Sigmoid colon (tissue), 7 donors: ENCODE data around the gene CSF2. TPM values are rescaled to one million over a fixed set of nuclear protein-coding genes. Genes with fewer than 3 reads are reported as not detected.
"Not testable (repeated sequence)": the region's sequence is repeated elsewhere in the genome, so short reads cannot be mapped to it uniquely, and the experiment has no call there.

Experiments used
- DNase-seq: peaks from one replicate; pipeline ENCODE4 v3.0.0-alpha.2; 2019
- H3K27ac ChIP-seq, 4 donors: fragments of 200-600 bp; sonication (generic); one replicate each; pipeline ENCODE4 v1.5.1; 2016 to 2019; ENCODE audit warnings: mild to moderate bottlenecking in 1 of 4
- H3K27me3 ChIP-seq, 3 donors: fragments of 200-600 bp; sonication (generic); one replicate each; pipeline ENCODE4 v1.5.1; 2019; ENCODE audit warnings: mild to moderate bottlenecking in 1 of 3
- H3K36me3 ChIP-seq, 4 donors: fragments of 200-600 bp; sonication (generic); one replicate each; pipeline ENCODE4 v1.5.1; 2016 to 2019
- H3K4me1 ChIP-seq, 4 donors: fragments of 200-600 bp; sonication (generic); one replicate each; pipeline ENCODE4 v1.5.1; 2017 to 2019
- H3K4me3 ChIP-seq, 4 donors: fragments of 200-600 bp; sonication (generic); one replicate each; pipeline ENCODE4 v1.5.1; 2017 to 2019; ENCODE audit warnings: mild to moderate bottlenecking in 2 of 4, moderate library complexity in 1 of 4
- H3K9me3 ChIP-seq, 4 donors: fragments of 200-600 bp in 3 of 4; sonication (generic) in 3 of 4; one replicate each; pipeline versions ENCODE4 v1.5.1 to v1.6.1; 2013 to 2019
- EP300 ChIP-seq, 4 donors: sonication (generic); formaldehyde crosslinking; IDR thresholded peaks; one replicate each; pipeline ENCODE4 v1.6.1; 2017; ENCODE audit warnings: antibody characterized with exemption in 4 of 4
- POLR2A ChIP-seq, 2 donors: fragments of 450-650 bp; IDR thresholded peaks; one replicate each; pipeline ENCODE4 v1.6.1; 2016; ENCODE audit warnings: antibody characterized with exemption in 2 of 2, mild to moderate bottlenecking in 2 of 2, moderate library complexity in 2 of 2
- POLR2AphosphoS5 ChIP-seq, 4 donors: sonication (generic); formaldehyde crosslinking; IDR thresholded peaks; one replicate each; pipeline ENCODE4 v1.6.1; 2017; ENCODE audit warnings: antibody characterized with exemption in 4 of 4
- WGBS, 2 donors: extraction: QIAGEN DNeasy Blood & Tissue Kit; methylation state at CpG; one replicate each; pipeline ENCODE4 v1.1.7; 2013; 5-methylcytosine and 5-hydroxymethylcytosine counted together
- intact Hi-C: fragments of 100-400 bp; cut with DNase I; formaldehyde crosslinking; loops from one replicate; pipeline ENCODE4 v1.15.1; 2023
- polyA plus RNA-seq, 3 donors: library from polyadenylated mRNA; stranded (reverse); fragments of 200-250 nt; gene quantifications; one replicate each; pipeline ENCODE4 v1.2.3, GENCODE V29; 2013
- total RNA-seq, 4 donors: library from RNA; depleted of rRNA; stranded (reverse); fragments of >200 nt; gene quantifications; one replicate each; pipeline ENCODE4 v1.1.0, GENCODE V29; 2016
- TF ChIP-seq, protein P1 (sequence below), 4 experiments: fragments of 450-650 bp in 3 of 4; fragments of 200-600 bp in 1 of 4; IDR thresholded peaks; one replicate each; pipeline ENCODE4 v1.5.1; 2016 to 2019; ENCODE audit warnings: antibody characterized with exemption in 4 of 4, mild to moderate bottlenecking in 3 of 4, moderate library complexity in 2 of 4
- donor health status: healthy with polysubstance abuse.
- donor health status: Bipolar disorder and iron deficiency.
- donor health status: healthy.

Gene CSF2
- total and polyA plus RNA-seq, 7 donors: 1.1 TPM; not detected in 6

DNA sequence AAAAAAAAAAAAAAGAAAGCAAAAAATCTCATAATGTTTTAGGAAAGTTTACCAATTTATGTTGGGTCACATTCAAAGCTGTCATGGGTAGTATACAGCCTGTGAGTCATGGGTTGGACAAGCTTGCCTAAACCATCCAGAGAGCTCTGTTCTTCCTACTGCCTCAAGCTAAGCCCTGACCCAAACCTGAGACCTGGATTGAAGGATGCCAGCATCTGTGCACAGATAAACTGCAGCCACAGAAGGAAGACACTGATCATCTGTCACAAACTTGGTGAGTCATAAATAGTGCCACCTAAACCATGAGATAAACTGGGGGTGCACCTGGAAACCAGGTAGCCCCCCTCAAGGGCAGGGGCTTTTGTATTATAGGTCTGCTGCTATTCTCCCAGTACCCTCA lies 31.0 kb downstream of the CSF2 start:
- no peak for DNase-seq
- Histone ChIP-seq H3K36me3 (no peaks in the 10 kb centered on the region), H3K27ac (no peak overlapping the region), H3K4me1 (peaks cover 0 to 10% (median 4%) of the 10 kb centered on the region in 4 donors), H3K9me3 (no peaks in the 10 kb centered on the region), H3K27me3 (no peaks in the 10 kb centered on the region), H3K4me3 (no peak overlapping the region)
- no peak for TF ChIP-seq EP300 (IDR thresholded peaks at IDR 0.05)
- intact Hi-C loops: no loop called here

GRCh38 chr5:132105688-132106087 lies 32.1 kb downstream of the CSF2 start:
- Histone ChIP-seq H3K4me3 (no peak overlapping the region), H3K9me3 (no peaks in the 10 kb centered on the region), H3K36me3 (no peaks in the 10 kb centered on the region), H3K27ac (no peak overlapping the region), H3K27me3 (no peaks in the 10 kb centered on the region), H3K4me1 (peaks cover 0 to 10% (median 4%) of the 10 kb centered on the region in 4 donors)
- intact Hi-C loops: no loop called here
- 96 to 98% methylated on average over 3 of the region's 3 CpGs for WGBS, 2 donors
- TF ChIP-seq POLR2AphosphoS5 (IDR thresholded peaks at IDR 0.05) (no peak), EP300 (IDR thresholded peaks at IDR 0.05) (no peak), POLR2A (IDR thresholded peaks at IDR 0.05) (no peak)
- TF ChIP-seq, protein P1, sequence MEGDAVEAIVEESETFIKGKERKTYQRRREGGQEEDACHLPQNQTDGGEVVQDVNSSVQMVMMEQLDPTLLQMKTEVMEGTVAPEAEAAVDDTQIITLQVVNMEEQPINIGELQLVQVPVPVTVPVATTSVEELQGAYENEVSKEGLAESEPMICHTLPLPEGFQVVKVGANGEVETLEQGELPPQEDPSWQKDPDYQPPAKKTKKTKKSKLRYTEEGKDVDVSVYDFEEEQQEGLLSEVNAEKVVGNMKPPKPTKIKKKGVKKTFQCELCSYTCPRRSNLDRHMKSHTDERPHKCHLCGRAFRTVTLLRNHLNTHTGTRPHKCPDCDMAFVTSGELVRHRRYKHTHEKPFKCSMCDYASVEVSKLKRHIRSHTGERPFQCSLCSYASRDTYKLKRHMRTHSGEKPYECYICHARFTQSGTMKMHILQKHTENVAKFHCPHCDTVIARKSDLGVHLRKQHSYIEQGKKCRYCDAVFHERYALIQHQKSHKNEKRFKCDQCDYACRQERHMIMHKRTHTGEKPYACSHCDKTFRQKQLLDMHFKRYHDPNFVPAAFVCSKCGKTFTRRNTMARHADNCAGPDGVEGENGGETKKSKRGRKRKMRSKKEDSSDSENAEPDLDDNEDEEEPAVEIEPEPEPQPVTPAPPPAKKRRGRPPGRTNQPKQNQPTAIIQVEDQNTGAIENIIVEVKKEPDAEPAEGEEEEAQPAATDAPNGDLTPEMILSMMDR (IDR thresholded peaks at IDR 0.05): no peak
- DNase-seq: no peak

- H3K9me3 ChIP-seq, intact Hi-C loops, H3K4me1 ChIP-seq, H3K27ac ChIP-seq, DNase-seq, H3K36me3 ChIP-seq, H3K27me3 ChIP-seq, H3K4me3 ChIP-seq: not testable (repeated sequence)
- WGBS, 2 donors: 96 to 97% methylated on average over 1 of the region's 1 CpG
Observed at GRCh38 chr5:132108495-132108894, 34.9 kb downstream of the CSF2 start.

DNA sequence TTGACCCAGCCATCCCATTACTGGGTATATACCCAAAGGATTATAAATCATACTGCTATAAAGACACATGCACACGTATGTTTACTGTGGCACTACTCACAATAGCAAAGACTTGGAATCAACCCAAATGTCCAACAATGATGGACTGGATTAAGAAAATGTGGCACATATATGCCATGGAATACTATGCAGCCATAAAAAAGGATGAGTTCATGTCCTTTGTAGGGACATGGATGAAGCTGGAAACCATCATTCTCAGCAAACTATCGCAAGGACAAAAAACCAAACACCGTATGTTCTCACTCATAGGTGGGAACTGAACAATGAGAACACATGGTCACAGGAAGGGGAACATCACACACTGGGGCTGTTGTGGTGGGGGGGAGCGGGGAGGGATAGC lies 35.4 kb downstream of the CSF2 start:
- H3K4me3 ChIP-seq, DNase-seq, H3K36me3 ChIP-seq, H3K27me3 ChIP-seq, H3K9me3 ChIP-seq, H3K4me1 ChIP-seq, H3K27ac ChIP-seq, intact Hi-C loops: not testable (repeated sequence)
- WGBS, 2 donors: 93 to 97% methylated on average over 3 of the region's 4 CpGs

DNA sequence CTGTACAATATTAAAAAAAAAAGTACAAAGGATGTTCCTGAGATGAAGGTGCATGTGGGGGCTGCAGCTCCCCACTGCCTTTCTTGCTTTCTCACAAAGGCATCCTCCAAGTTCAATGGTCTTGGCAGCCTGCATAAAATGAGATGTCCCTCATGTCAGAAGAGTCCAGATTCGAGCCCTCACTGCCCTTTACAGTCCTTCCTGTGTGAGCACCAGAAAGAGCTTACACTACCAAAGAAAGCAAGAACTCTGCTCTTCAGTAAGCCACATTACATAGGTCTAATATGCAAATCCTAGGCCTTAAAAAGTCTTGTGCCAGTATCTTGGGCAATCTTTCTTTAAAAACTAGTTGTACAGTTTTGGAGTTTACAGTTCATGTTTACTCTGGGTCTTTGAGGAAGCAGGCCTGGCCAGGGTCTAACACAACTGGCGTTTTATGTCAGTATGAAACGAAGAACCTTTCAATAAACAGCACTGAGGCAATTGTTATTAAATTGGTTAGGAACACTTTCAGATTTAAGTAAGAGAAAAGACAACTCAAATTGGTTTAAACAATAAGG lies 36.0 kb downstream of the CSF2 start:
- Histone ChIP-seq H3K4me3 (no peak overlapping the region), H3K4me1 (no peaks in the 10 kb centered on the region), H3K9me3 (peaks cover 0 to 2% (median 0%) of the 10 kb centered on the region in 4 donors), H3K27ac (no peak overlapping the region), H3K36me3 (no peaks in the 10 kb centered on the region), H3K27me3 (no peaks in the 10 kb centered on the region)
- WGBS, 2 donors: 24 to 55% methylated on average over 3 of the region's 3 CpGs
- TF ChIP-seq POLR2AphosphoS5 (IDR thresholded peaks at IDR 0.05) (no peak), EP300 (IDR thresholded peaks at IDR 0.05) (no peak), POLR2A (IDR thresholded peaks at IDR 0.05) (no peak)
- TF ChIP-seq, protein P1 (IDR thresholded peaks at IDR 0.05): no peak
- DNase-seq: no peak
- intact Hi-C loops: no loop called here

- no peak for DNase-seq
- 72 to 81% methylated on average over 3 of the region's 3 CpGs for WGBS, 2 donors
- H3K4me3 ChIP-seq: no peak overlapping the region
- no peaks in the 10 kb centered on the region for H3K36me3 ChIP-seq
- intact Hi-C loops: no loop called here
- no peak overlapping the region for H3K27ac ChIP-seq
- no peaks in the 10 kb centered on the region for H3K4me1 ChIP-seq
- H3K27me3 ChIP-seq: no peaks in the 10 kb centered on the region
- TF ChIP-seq, protein P1 (IDR thresholded peaks at IDR 0.05): no peak
- TF ChIP-seq POLR2AphosphoS5 (IDR thresholded peaks at IDR 0.05) (no peak), EP300 (IDR thresholded peaks at IDR 0.05) (no peak), POLR2A (IDR thresholded peaks at IDR 0.05) (no peak)
- H3K9me3 ChIP-seq: peaks cover 0 to 2% (median 0%) of the 10 kb centered on the region in 4 donors
Observed at GRCh38 chr5:132110195-132110594, 36.6 kb downstream of the CSF2 start.
